Prostate gland (tissue), 2 donors: ENCODE measurements around the gene GNA15. TPM values are rescaled to one million over a fixed set of nuclear protein-coding genes. Genes with fewer than 3 reads are reported as not detected.

Experiments
- DNase-seq: peaks from one replicate; pipeline ENCODE4 v3.0.0-alpha.2; 2019; ENCODE audit warnings: low spot score
- H3K27ac ChIP-seq, 2 donors: fragments of 200-600 bp; sonication (generic); 2 replicates each; pipeline ENCODE4 v1.5.1; 2017 to 2019
- H3K27me3 ChIP-seq: fragments of 200-600 bp; sonication (generic); replicated peaks from 2 replicates; pipeline ENCODE4 v1.5.1; 2019; ENCODE audit not compliant: insufficient read depth
- H3K36me3 ChIP-seq, 2 donors: fragments of 200-600 bp; sonication (generic); 1 replicate in 1 of 2; 2 replicates in 1 of 2; pipeline versions ENCODE4 v1.5.1 to v1.8.1; 2017 to 2019
- H3K4me1 ChIP-seq: fragments of 200-600 bp; sonication (generic); replicated peaks from 2 replicates; pipeline ENCODE4 v1.5.1; 2019
- H3K4me3 ChIP-seq, 2 donors: fragments of 200-600 bp; sonication (generic); 2 replicates each; pipeline ENCODE4 v1.5.1; 2017 to 2019
- H3K9me3 ChIP-seq: fragments of 200-600 bp; sonication (generic); 2 replicates; pipeline ENCODE4 v1.5.1; 2017
- POLR2A ChIP-seq: fragments of 450-650 bp; IDR thresholded peaks from one replicate; pipeline ENCODE4 v1.6.1; 2016; ENCODE audit warnings: antibody characterized with exemption, mild to moderate bottlenecking
- POLR2AphosphoS5 ChIP-seq: sonication (generic); formaldehyde crosslinking; IDR thresholded peaks from one replicate; pipeline ENCODE4 v1.6.1; 2017; ENCODE audit warnings: antibody characterized with exemption
- WGBS: methylation state at CpG from one replicate; pipeline ENCODE4 v1.1.5; 2018; 5-methylcytosine and 5-hydroxymethylcytosine counted together
- intact Hi-C: fragments of 100-400 bp; cut with DNase I; formaldehyde crosslinking; loops from one replicate; pipeline ENCODE4 v1.14.2; 2022
- total RNA-seq, 2 donors: library from RNA; depleted of rRNA; stranded (reverse); fragments of >200 nt; gene quantifications; one replicate each; pipeline ENCODE4 v1.1.0, GENCODE V29; 2016
- TF ChIP-seq, protein P1 (sequence below), 4 experiments: fragments of 200-600 bp in 2 of 4; fragments of 450-650 bp in 2 of 4; sonication (generic) in 2 of 4; IDR thresholded peaks; 1 replicate in 3 of 4; 2 replicates in 1 of 4; pipeline ENCODE4 v1.5.1; 2016 to 2019; ENCODE audit warnings: antibody characterized with exemption in 4 of 4, mild to moderate bottlenecking in 2 of 4, moderate library complexity in 2 of 4

The GNA15 gene
- total RNA-seq, 2 donors from 2014 or later: 11.1 to 13.3 TPM

DNA sequence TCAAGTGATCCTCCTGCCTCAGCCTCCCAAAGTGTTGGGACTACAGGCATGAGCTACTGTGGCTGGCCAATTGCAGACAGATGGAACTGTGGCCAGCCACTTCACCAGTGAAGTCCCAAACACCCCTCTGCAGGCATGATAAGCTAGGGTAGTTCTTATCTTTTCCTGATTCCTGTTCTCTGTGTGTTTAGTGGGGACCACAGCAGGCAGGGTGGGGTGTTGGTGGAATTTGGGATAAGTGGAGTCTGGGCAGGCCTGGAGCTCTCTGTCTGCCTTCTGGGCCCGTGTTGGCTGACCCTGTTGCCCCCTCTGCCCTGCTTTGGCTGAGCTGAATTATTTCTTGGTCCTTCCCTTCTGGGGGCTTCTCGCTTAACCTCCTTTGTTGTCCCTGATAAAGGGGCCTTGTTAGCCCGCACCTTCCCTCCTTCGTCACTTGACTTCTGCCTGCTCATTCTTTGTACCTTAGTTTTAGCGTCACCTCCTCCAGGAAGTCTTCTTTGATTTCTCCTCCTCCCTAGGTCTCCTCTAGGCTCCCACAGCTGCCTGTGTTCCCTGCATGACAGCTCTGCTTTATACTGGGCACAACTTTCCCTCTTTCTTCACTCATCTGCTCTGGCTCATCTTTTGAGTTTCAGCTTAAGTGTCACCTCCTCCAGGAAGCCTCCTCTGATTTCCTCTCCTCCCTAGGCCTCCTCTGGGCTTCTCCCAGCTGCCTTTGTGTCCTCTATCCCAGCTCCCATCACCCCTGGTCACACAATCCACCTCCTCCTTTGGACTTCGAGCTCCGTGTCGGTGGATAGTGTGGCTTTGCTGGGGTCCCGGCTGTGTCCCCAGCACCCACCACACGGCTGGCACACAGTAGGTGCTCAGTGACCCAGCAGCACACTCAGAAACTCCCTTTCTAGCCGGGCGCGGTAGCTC is 48.1 kb downstream of the GNA15 start:
- DNase-seq: no peak
- peaks cover 10% of the 10 kb centered on the region for H3K4me1 ChIP-seq
- H3K4me3 ChIP-seq: no peak overlapping the region
- 75% methylated on average over 13 of the region's 13 CpGs for WGBS
- H3K36me3 ChIP-seq: no peaks in the 10 kb centered on the region
- no peaks in the 10 kb centered on the region for H3K9me3 ChIP-seq
- no peaks in the 10 kb centered on the region for H3K27me3 ChIP-seq
- no peak for TF ChIP-seq POLR2A
- TF ChIP-seq, protein P1, sequence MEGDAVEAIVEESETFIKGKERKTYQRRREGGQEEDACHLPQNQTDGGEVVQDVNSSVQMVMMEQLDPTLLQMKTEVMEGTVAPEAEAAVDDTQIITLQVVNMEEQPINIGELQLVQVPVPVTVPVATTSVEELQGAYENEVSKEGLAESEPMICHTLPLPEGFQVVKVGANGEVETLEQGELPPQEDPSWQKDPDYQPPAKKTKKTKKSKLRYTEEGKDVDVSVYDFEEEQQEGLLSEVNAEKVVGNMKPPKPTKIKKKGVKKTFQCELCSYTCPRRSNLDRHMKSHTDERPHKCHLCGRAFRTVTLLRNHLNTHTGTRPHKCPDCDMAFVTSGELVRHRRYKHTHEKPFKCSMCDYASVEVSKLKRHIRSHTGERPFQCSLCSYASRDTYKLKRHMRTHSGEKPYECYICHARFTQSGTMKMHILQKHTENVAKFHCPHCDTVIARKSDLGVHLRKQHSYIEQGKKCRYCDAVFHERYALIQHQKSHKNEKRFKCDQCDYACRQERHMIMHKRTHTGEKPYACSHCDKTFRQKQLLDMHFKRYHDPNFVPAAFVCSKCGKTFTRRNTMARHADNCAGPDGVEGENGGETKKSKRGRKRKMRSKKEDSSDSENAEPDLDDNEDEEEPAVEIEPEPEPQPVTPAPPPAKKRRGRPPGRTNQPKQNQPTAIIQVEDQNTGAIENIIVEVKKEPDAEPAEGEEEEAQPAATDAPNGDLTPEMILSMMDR (IDR thresholded peaks at IDR 0.05): no peak
- TF ChIP-seq POLR2AphosphoS5: no peak
- H3K27ac ChIP-seq: no peak overlapping the region
- intact Hi-C loops: no loop called here

DNA sequence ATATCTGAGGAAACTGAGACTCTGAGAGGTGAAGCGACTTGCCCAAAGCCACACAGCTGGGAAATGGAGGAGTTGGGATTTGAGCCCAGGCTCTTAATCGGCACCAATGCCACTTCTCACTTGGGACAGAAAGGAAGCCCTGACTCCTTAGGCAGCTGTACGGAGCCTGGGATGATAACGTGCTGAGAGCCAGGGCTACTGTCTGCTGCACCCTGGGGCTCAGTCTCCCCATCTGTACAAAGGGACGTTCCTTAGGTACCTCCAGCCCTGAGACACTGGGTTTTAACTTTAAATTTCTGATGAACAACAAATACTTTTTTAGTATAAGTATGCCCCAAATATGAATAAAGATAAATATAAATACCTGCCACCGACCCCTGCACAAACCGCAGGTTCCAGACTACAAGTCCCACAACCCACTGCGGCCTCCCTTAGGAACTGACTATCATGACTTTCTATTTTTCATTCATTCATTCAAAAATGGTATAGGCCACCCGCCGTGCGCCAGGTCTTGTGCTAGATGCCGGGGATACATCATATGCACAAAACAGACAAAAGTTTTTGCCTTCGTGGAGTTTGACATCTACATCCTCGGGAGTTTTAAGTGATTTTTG is 49.1 kb downstream of the GNA15 start:
- peak; percentile 70 for DNase-seq
- Histone ChIP-seq H3K27me3 (no peaks in the 10 kb centered on the region), H3K4me1 (peaks cover 10% of the 10 kb centered on the region), H3K4me3 (peak overlapping the region; percentile 88 to 95), H3K9me3 (no peaks in the 10 kb centered on the region), H3K36me3 (no peaks in the 10 kb centered on the region), H3K27ac (peak overlapping the region; percentile 82 to 89)
- intact Hi-C loops: no loop called here
- 18% methylated on average over 14 of the region's 14 CpGs for WGBS
- TF ChIP-seq POLR2A (no peak), POLR2AphosphoS5 (no peak)
- TF ChIP-seq, protein P1 (IDR thresholded peaks at IDR 0.05): no peak

DNA sequence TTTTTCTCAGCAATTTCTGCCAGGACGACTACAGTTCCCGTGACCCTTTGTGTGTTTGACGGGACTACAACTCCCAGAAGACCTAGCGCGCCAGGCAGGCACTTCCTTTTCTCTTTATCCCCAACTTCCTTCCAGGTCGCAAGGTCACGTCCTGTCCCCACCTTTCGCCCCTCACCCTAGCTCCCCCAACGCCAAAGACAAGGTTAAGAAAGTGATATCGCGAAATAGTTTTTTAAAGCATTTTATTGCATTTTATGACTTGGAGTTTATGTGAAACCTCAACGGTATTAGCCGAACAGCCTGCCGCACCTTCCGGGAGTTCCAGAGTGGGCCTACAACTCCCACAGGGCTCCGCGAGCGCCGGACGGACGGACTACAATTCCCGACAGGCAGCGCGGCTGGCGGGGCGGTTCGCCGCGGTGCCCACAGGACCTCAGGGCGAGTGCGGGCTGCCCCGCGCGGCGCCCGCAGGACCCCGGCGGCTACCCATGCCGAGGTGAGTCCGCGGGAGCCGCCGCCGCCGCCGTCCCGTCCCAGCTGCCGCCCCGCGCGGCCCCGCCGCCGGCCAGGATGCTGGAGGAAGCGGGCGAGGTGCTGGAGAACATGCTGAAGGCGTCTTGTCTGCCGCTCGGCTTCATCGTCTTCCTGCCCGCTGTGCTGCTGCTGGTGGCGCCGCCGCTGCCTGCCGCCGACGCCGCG is 49.8 kb downstream of the GNA15 start, which contains the start of gene NCLN:
TSS of gene NCLN (plus strand) at position 470 of the 699 bp plus-strand sequence. CDS start at position 571, 101 bp downstream.
- peak within 1 kb of the TSS; percentile 88 to 95 for H3K4me3 ChIP-seq
- TF ChIP-seq POLR2AphosphoS5 (peak; percentile 86), POLR2A (peak; percentile 26)
- TF ChIP-seq, protein P1 (IDR thresholded peaks at IDR 0.05): peak in 1 of 4 experiments; percentile 14
- intact Hi-C loops: no loop called here
- H3K36me3 ChIP-seq: no peaks in the 10 kb centered on the region
- H3K27me3 ChIP-seq: no peaks in the 10 kb centered on the region
- under 1% methylated on average over 54 of the region's 69 CpGs for WGBS
- H3K9me3 ChIP-seq: no peaks in the 10 kb centered on the region
- H3K27ac ChIP-seq: peak within 1 kb of the TSS; percentile 82 to 89
- DNase-seq: peak; percentile 95
- H3K4me1 ChIP-seq: peaks cover 10% of the 10 kb centered on the region

DNA sequence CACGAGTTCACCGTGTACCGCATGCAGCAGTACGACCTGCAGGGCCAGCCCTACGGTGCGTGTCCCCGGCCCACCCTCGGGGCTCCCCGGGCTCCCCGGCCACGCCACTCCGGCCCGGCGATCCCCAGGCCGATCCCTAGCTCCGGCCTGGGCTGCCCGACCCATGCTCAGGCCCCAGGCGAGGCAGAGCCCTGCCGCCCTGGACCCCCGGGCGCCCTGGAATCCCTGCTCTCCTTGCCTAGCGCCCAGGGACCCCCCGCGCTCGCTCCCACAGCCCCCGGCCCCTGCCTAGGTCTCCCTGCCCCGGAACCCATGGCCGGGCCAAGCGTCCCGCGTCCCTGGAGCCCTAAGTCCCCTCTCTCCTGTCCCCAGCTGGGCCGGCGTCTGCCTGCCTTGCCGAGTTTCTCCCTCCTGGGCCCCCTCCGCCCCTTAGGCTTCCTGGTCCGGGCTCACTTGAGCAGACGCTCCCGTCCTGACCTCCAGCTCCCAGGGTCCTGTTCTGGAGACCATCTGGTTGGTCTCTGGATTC is 50.4 kb downstream of the GNA15 start:
- peaks cover 10% of the 10 kb centered on the region for H3K4me1 ChIP-seq
- no peaks in the 10 kb centered on the region for H3K36me3 ChIP-seq
- WGBS: 1% methylated on average over 37 of the region's 38 CpGs
- intact Hi-C loops: no loop called here
- H3K4me3 ChIP-seq: peak overlapping the region; percentile 88 to 95
- TF ChIP-seq, protein P1 (IDR thresholded peaks at IDR 0.05): peak in 1 of 4 experiments; percentile 1
- TF ChIP-seq POLR2A: no peak
- H3K9me3 ChIP-seq: no peaks in the 10 kb centered on the region
- DNase-seq: no peak
- H3K27me3 ChIP-seq: no peaks in the 10 kb centered on the region
- H3K27ac ChIP-seq: peak overlapping the region; percentile 35 to 89
